ENCODE data around the gene GRAP2.

GRAP2 gene

DNA sequence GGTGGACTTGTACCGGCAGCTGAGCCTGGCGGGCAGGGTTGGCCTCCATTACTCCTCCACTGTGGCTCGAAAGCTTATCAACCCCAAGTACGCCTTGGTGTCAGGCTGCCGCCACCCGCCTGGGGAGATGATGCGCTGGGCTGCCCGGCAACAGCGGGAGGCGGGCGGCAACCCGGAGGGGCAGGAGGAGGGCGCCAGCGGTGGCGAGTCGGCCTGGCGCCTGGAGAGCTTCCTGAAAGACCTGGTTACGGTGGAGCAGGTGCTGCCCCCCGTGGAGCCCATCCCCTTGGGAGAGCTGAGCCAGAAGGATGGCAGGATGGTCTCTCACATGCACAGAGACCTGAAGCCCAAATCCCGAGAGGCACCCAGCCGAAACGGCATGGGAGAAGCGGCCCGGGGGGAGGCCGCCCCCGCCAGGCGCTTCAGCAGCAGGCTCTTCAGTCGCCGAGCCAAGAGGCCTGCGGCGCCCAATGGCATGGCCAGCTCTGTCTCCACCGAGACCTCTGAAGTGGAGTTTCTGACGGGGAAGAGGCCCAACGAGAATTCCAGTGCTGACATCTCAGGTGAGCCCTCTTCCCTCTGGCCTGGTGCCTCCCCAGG lies 120.6 kb downstream of the GRAP2 start:
- no peak for DNase-seq

DNA sequence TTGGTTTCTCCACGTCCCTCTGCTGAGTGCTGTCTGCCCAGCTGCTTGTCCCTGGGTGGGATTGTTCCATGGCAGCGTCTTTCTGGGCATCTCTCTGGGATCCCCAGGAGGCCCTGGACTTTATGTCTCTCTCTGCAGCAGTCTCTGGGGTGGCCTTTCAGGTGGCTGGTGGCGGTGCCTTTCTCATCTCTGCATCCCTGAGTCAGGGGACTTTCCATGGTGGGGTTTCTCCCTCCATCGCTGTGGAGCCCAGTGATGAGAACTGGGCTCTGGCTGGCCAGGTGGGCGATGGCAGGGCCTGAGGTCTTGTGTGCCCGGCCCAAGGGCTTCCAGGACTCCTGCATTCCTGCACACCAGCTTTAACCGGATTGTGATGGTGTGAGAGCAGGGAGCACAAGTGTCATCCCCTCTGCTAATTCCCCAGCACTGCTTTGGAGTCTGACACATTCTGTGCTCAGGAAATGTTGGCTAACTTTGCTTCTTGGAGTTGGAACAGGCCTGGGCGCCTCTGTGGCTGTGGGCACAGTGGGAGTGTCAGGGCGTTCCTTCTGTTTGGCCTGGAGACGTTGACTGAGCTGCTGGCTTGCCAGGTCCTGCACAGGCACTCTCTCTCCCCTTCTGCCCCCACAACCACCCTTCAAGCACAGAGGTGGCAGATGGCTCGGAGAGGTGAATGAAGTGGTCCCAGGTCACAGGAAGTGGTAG lies 121.8 kb downstream of the GRAP2 start:
- no peak for DNase-seq
